Pancreas (tissue), 10 donors: ENCODE data around the gene CNOT4. TPM values are rescaled to one million over a fixed set of nuclear protein-coding genes. Genes with fewer than 3 reads are reported as not detected.

Source experiments
- ATAC-seq, 4 donors: fragments of 200-7000 bp; cut with Tn5 transposase; one replicate each; pipeline versions ENCODE4 v1.8.0 to v1.9.1; 2020; ENCODE audit warnings: mild to moderate bottlenecking in 4 of 4, moderate library complexity in 4 of 4
- DNase-seq, 6 donors: peaks; one replicate each; pipeline ENCODE4 v3.0.0-alpha.2; 2020
- FAIRE-seq: peaks from 2 replicates; lab custom pipeline; 2012; peaks lifted over from hg19 to GRCh38; lab: Jason Lieb, UNC
- H3K27ac ChIP-seq, 4 donors: fragments of 200-600 bp; sonication (generic); 1 replicate in 3 of 4; 2 replicates in 1 of 4; pipeline versions ENCODE4 v1.5.0 to v1.8.0; 2020
- H3K27me3 ChIP-seq, 4 donors: fragments of 200-600 bp; one replicate each; pipeline ENCODE4 v1.8.0; 2021
- H3K36me3 ChIP-seq, 3 donors: fragments of 200-600 bp; sonication (generic) in 1 of 3; one replicate each; pipeline versions ENCODE4 v1.5.0 to v1.8.0; 2020 to 2021
- H3K4me1 ChIP-seq, 3 donors: fragments of 200-600 bp; one replicate each; pipeline ENCODE4 v1.8.0; 2021
- H3K4me3 ChIP-seq, 4 donors: fragments of 200-600 bp; sonication (generic) in 2 of 4; one replicate each; pipeline versions ENCODE4 v1.5.0 to v1.8.0; 2020 to 2021
- H3K9me3 ChIP-seq, 4 donors: fragments of 200-600 bp; one replicate each; pipeline ENCODE4 v1.8.0; 2021
- CTCF ChIP-seq, 4 donors: fragments of 200-600 bp; sonication (generic) in 3 of 4; IDR thresholded peaks; one replicate each; pipeline versions ENCODE4 v1.5.0 to v1.8.0; 2021; ENCODE audit warnings: antibody characterized with exemption in 4 of 4
- WGBS, 2 donors: extraction: QIAGEN DNeasy Blood & Tissue Kit; methylation state at CpG; one replicate each; pipeline ENCODE4 v1.1.7; 2013; 5-methylcytosine and 5-hydroxymethylcytosine counted together
- intact Hi-C, 3 donors: fragments of 100-400 bp; cut with DNase I; formaldehyde crosslinking; loops; one replicate each; pipeline versions ENCODE4 v1.11.1 to v1.14.2; 2022
- polyA plus RNA-seq, 2 donors: library from polyadenylated mRNA; stranded (reverse); fragments of 200-250 nt; gene quantifications; one replicate each; pipeline ENCODE4 v1.2.3, GENCODE V29; 2013
- total RNA-seq, 6 donors: library from RNA; stranded (reverse); fragmentation: NEBNext Ultra II Directional in 4 of 6; extraction: Animal tissue kit (Norgen Biotek cat#: 25700) in 4 of 6; gene quantifications; one replicate each; pipeline versions ENCODE4 v1.2.1 to v1.2.4, GENCODE V29; 2021 to 2023
- donor health status: healthy with polysubstance abuse.
- donor health status: DM: no; HTN: no; CAD: no; lungs with moderate emphysema.
- donor health status: DM: no; HTN: no; CAD: no.
- donor health status: control.
- donor health status: control.
- donor health status: Bipolar disorder and iron deficiency.
- donor health status: DM: yes; HTN: yes; CAD: no.
- donor health status: DM: no; HTN: no; CAD: no.
- donor health status: DM: no; HTN: no; CAD: no.
- donor health status: DM: yes; HTN: yes; CAD: no.

Gene CNOT4
- total and polyA plus RNA-seq, 8 donors = 5.5 to 15.0 (median 10.3) TPM

GRCh38 chr7:135364206-135364605 lies 145.7 kb downstream of the CNOT4 start:
- Histone ChIP-seq H3K27ac (no peak overlapping the region), H3K36me3 (no peaks in the 10 kb centered on the region), H3K9me3 (no peaks in the 10 kb centered on the region), H3K4me1 (no peaks in the 10 kb centered on the region), H3K4me3 (no peak overlapping the region), H3K27me3 (no peaks in the 10 kb centered on the region)
- WGBS, 2 donors = 92 to 95% methylated on average over 2 of the region's 2 CpGs
- no peak for FAIRE-seq
- DNase-seq = no peak
- TF ChIP-seq CTCF (IDR thresholded peaks at IDR 0.05) = no peak
- intact Hi-C loops = no loop called here
- ATAC-seq = no peak

GRCh38 chr7:135362871-135363270 lies 147.0 kb downstream of the CNOT4 start:
- no peak for ATAC-seq
- H3K4me3 ChIP-seq = no peak overlapping the region
- no peaks in the 10 kb centered on the region for H3K4me1 ChIP-seq
- no peak overlapping the region for H3K27ac ChIP-seq
- H3K9me3 ChIP-seq = no peaks in the 10 kb centered on the region
- intact Hi-C loops = no loop called here
- no peak for FAIRE-seq
- H3K27me3 ChIP-seq = no peaks in the 10 kb centered on the region
- 90 to 96% methylated on average over 7 of the region's 7 CpGs for WGBS, 2 donors
- H3K36me3 ChIP-seq = no peaks in the 10 kb centered on the region
- no peak for DNase-seq
- no peak for TF ChIP-seq CTCF (IDR thresholded peaks at IDR 0.05)

GRCh38 chr7:135361788-135362187 lies 148.1 kb downstream of the CNOT4 start:
- FAIRE-seq = no peak
- 56 to 61% methylated on average over 5 of the region's 5 CpGs for WGBS, 2 donors
- Histone ChIP-seq H3K9me3 (no peaks in the 10 kb centered on the region), H3K27me3 (no peaks in the 10 kb centered on the region), H3K27ac (no peak overlapping the region), H3K4me3 (no peak overlapping the region), H3K4me1 (no peaks in the 10 kb centered on the region), H3K36me3 (no peaks in the 10 kb centered on the region)
- no peak for DNase-seq
- no peak for TF ChIP-seq CTCF (IDR thresholded peaks at IDR 0.05)
- no peak for ATAC-seq
- intact Hi-C loops = no loop called here

- Histone ChIP-seq H3K36me3 (no peaks in the 10 kb centered on the region), H3K9me3 (no peaks in the 10 kb centered on the region), H3K27ac (no peak overlapping the region), H3K4me1 (no peaks in the 10 kb centered on the region), H3K27me3 (no peaks in the 10 kb centered on the region), H3K4me3 (no peak overlapping the region)
- 68 to 69% methylated on average over 5 of the region's 5 CpGs for WGBS, 2 donors
- FAIRE-seq (no peak), DNase-seq (no peak), ATAC-seq (no peak)
- intact Hi-C loops = no loop called here
- TF ChIP-seq CTCF (IDR thresholded peaks at IDR 0.05) = no peak
Observed at GRCh38 chr7:135359615-135360014, 150.3 kb downstream of the CNOT4 start.

GRCh38 chr7:135355377-135356048 lies 154.4 kb downstream of the CNOT4 start:
- ATAC-seq = peak in 1 of 4 donors; percentile 44

More at GRCh38 chr7:135355377-135356048, 154.4 kb downstream of the CNOT4 start:
- 55 to 65% methylated on average over 4 of the region's 4 CpGs for WGBS, 2 donors
- DNase-seq (no peak), FAIRE-seq (no peak)
- intact Hi-C loops = no loop called here
- H3K27ac ChIP-seq = peak overlapping the region in 1 of 4 donors; percentile 9
- H3K4me1 ChIP-seq = no peaks in the 10 kb centered on the region
- no peak overlapping the region for H3K4me3 ChIP-seq
- H3K36me3 ChIP-seq = no peaks in the 10 kb centered on the region
- H3K9me3 ChIP-seq = no peaks in the 10 kb centered on the region
- no peak for TF ChIP-seq CTCF (IDR thresholded peaks at IDR 0.05)
- H3K27me3 ChIP-seq = no peaks in the 10 kb centered on the region
